Colon (tissue), 2 donors: ENCODE measurements around the gene BLOC1S4.

ENCODE experiments used
- FAIRE-seq: peaks from 2 replicates; lab custom pipeline; 2012; peaks lifted over from hg19 to GRCh38; lab: Jason Lieb, UNC
- donor health status: control.
- donor health status: control.

Gene BLOC1S4

DNA sequence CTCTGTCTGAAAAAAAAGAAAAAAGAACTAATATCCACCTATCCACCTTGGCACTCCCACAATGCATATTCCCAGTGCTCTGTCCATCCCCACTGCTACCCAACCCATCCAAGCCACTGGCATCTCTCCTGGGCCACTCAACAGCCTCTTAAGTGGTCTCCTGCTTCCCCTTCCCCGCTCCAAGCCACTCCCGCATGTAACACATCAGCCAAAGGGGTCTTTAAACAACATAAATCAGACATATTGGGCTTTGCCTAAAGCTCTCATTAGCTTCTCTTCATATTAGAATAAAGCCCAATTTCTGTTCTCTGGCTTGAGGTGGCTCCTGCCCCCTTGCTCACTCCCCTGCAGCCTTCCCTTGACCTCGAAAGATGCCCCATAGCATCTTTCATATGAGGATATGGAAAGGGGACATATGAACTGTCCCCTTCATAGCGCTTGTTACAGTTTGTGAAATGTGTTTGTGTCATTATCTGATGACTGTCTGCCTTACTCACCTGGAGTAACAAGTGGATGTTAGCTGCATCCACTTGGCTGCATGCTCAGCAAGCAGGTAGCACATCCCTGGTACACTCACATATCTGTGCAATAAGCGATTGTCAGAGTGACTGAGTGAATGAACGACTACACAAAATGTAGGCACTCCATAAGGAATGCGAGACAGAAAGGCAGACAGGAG, 3.1 kb downstream of the BLOC1S4 start:
- no peak for FAIRE-seq

DNA sequence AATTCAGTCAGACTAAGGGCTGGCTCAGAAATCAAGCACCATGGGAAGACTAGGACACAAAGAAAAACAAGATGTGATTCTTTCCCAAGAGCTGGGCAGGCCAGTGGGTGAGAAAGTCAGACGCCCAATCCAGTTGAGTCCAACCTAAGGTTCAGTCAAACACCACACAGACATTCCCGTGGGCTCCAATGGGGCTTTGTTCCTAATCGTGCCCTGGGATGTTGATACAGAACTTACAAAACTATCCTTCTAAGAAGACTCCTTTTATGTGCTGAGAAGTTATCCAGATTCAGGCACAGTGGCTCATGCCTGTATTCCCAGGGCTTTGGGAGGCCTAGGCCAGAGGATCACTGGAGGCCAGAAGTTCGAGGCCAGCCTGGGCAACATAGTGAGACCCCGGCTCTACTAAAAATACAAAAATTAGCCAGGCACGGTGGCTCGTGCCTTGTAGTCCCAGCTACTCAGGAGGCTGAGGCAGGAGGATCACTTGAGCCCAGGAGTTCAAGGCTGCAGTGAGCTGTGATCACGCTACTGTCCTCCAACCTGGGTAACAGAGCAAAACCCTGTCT, 3.7 kb downstream of the BLOC1S4 start:
- FAIRE-seq = no peak

DNA sequence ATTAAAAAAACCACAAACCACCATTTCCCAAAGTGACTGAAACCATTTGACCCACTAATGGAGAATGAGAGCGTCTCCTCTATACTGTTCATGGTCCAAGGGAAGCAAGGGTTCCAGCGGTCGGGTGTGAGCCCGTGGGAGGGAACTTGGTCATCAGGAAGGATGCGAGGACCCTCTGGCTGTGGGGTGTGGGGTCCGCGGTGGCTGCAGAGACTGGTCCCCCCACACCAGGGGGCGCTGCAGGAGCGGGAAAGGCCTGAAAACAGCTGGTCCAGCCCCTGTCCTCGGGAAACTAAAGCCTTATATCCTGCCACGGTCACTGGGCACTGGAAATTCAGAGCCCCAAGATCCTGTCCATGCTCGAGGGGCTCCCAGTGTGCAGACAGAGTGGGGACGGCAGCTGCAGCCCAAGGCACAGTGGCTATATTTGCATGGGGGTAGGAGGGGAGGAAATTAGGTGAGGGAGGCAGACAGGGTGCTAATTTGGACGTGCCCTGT, 4.3 kb downstream of the BLOC1S4 start:
- FAIRE-seq = no peak

DNA sequence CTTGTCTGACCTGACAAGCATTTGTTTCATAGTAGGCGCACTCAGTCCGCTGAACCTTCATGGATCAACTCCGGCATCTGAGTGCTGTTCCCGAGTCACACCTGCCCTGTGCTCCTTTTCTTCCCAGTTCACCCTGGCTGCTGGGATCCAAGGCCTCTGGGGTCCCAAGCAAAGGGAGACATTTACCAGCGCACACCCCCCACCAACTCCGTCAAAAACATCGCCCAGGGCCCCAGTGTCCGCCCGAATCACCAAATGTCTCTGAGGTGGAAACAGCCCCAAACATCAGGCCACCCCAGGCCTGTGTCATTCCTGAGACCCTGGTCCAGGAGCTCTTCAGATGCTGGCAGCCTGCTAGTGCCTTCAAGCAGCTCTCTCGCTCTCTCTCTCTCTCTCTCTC, 5.1 kb downstream of the BLOC1S4 start:
- no peak for FAIRE-seq

DNA sequence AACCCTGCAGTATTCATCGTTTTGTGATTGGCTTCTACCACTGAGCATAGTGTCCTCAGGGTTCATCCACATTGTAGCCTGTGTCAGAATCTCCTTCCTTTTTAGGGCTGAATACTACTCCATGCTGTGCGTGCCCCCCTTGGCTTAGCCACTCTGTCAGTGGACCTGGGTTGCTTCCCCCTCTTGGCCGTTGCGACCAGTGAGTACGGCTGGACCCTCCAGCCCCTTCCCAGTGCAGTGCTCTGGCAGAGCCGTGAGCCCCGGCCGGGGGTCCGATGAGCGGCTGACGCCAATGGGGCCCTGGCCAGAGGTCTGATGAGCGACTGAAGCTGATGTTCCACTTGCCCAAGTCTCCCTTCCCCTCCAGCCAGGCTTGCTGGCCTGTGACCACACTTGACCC, 6.9 kb downstream of the BLOC1S4 start:
- FAIRE-seq = no peak

DNA sequence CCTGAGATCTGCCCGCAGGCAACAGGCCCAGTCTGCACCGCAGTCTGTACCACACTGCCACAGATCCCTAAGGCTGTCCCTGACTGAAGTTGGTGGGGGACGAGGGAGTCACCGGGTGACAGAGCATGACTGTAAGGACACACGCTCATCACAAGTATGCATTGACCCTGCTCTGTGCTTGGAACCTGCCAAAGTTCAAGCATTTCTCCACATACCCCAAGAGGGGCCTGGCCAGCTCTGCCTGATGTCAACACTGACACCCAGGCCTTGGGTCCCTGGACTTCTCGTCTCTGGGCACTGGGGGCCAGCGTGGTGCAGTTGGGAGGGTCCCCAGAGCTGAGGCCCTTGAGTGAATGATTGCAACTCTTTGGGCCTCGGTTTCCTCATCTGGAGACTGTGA, 7.9 kb downstream of the BLOC1S4 start:
- FAIRE-seq = no peak

DNA sequence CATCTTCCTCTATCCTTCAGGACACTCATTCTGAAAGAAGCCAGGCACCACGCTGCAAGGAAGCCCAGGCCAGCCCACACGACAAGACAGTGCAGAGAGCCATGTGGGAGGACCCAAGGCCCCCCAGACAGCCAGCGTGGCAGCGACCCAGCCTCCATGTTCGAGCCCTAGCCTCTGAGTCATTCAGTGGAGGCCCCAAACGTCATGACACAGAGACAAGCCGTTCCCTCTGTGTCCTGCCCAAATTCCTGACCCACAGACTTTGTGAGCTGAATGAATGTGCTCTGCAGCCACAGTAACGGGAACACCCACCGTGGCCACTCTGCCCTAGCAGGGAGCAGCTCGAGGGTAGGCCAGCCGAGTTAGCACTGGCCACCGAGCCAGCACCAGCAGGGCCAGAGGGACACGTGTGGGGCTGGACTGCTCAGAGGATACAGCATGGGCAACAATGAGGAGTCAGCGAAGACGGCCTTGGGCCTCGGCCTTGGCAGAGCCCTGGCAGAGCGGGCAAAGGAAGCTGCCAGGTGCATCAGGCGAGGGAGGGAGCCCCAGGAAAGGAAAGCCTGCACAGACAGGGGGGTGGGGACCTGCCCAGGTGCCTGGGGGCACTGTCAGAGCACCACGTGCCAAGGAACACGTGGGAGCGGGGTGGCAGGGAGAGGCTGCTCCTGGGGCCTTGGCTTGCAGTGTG, 8.6 kb downstream of the BLOC1S4 start:
- no peak for FAIRE-seq

DNA sequence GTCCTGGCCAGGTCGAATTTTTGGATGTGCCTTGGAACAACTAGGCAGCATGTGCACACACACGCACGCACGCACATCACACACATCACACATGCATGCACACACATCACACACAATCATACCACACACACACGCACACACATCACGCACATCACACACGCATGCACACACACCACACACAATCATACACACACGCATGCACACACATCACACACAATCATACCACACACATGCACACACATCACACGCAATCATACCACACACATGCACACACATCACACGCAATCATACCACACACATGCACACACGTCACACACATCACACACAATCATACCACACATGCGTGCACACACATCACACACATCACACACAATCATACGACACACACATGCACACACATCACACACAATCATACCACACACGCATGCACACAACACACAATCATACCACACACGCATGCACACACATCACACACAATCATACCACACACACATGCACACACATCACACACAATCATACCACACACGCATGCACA, 9.5 kb downstream of the BLOC1S4 start:
- FAIRE-seq = peak; percentile 21

DNA sequence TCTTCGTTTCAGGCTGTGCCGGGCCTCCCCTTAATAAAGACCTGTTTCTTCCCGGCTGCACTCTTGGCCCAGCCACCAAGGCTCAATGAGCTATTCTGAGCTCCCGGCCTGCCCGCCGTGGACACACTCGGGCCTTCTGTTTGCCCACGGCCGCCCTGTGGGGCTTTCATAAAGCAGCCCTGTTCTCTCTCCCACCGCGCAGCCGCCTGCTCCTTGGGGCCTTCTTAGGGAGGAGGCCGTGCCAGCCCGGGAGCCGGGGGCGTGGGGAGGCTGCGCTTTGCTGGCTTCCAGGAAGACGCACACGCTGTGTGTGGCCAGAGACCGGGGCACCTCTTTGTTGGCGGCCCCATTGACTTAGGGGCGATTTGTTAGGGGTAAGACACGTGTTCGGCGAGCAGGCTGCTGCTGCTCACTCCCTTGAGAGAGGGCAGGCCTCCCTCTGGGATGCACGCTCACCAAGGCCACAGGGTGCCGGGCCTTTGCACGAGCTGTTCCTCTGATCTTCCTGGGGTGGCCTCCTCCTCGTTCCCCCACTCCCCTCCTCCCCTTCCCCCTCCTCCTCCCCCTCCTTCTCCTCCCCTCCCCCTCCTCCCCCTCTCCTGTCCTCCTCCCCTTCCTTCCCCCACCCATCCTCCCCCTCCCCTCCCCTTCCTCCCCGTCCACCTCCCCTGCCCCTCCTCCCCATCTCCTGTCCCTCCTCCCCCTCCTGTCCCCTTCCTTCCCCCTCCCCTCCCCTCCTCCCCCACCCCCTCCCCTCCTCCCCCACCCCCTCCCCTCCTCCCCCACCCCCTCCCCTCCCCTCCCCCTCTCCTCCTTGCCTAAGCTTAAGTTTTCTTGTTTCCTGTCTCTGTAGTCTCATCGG, 11.3 kb downstream of the BLOC1S4 start:
- FAIRE-seq = no peak

DNA sequence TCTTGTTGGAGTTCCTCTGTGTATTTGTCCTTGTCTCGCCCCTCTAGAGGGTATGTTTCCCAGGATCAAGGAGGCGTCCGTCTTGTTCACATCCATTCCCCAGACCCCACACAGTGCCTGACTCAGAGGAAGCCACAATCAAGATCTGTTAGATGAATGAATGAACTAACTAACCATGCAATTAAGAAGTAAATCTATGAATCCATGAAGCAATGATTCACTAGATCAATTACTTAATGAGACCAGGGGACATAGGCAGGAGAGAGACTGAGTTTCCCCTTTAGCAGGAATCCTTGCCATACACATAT, 11.9 kb downstream of the BLOC1S4 start:
- no peak for FAIRE-seq

DNA sequence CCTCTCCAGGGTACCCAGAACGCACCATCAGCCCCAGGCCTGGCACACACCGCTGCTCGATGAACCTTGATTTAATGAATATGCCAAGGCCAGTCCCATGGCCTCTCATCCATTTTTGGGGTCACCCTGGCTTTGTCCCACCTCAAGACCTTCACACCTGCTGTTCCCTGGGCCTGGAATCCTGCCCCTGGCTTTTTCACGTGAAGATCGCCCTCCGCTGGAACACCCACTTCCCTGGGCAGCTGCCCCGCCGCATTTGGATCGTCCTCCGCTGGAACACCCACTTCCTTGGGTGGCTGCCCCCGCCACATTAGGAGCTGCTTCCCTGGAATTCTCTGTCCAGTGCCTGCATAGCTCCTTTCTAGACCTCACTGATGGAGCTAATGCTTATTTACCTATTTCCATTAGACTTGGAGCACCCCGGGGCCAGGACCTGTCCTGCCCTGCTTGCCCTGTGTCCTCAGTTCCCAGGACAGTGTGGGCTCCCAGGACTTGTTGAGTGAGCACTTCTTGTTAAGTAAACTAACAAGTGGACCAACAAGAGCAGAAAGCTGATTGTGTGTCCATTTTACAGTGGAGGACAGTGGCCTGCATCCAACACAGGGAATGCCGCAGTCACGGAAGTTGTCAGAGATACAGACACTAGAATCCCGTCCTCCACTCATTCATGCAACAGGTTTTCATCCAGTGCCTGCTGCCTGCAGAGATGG, 12.5 kb downstream of the BLOC1S4 start:
- FAIRE-seq = no peak

DNA sequence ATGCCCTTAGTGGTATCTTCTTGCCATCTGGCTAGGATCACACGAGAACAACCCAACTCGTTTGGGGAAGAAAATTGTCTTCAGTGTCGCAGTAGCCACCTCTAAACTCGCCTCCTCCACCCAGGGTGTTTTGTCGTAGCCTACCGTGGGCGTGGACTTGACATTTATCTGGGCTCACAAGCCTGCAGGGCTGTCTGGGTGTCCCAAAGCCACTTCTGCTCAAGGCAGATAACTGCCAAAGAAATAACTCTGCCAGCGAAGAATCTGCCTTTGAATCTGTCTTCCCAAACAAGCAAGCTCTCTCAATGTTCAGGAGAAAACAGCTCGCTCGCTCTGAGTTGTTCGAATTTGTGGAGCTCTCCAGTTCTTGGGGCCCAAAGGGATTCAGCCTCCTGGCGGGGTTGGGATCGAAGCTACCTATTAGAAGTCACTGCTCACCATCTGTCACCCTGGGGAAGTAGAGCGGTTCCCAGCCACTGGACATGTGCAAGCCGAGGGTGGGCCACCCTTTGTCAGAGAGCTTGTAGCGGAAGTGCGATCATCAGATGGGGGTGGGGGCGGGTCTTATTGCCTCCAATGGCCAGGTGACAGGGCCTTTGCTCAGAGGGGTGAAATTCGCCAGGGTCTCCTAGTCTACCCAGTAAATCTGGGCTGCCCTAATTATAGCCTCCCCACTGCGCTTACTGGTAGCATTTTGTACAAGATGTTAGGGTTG, 14.8 kb downstream of the BLOC1S4 start:
- FAIRE-seq = no peak

DNA sequence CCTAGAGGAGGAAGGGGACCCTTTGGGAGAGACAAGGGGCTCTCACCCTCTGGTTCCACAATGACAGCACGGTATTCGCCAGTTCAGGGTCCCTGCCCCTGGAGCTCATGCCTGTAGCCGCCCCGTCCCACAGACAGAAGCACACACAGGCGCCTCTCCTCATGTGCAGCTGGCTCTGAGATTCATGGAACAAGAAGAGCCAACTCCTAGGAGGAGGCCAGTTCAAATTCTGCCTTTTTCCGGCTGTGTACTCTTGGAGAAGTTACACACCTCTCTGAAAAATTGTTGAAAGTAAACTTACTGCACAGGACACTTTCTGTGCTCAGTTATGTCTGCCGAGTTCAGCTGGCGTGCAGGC, 15.3 kb downstream of the BLOC1S4 start:
- no peak for FAIRE-seq

DNA sequence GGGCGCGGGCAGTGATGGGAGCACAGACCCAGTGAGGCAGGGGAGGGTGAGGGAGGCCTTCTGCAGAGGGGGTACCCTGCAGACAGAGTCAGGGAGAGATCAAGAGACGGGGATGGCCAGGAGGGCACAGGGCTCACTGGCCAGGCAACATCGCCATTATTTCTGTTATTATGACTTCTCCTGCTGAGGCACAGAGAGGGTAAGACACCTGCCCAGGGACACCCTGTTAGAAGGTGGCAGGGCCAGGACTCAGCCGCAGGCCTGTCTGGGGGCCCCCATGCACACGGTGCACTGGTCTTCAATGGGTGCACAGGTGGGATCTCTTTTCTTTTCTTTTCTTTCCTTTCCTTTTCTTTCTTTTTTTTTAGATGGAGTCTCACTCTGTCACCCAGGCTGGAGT, 15.8 kb downstream of the BLOC1S4 start:
- FAIRE-seq = no peak

DNA sequence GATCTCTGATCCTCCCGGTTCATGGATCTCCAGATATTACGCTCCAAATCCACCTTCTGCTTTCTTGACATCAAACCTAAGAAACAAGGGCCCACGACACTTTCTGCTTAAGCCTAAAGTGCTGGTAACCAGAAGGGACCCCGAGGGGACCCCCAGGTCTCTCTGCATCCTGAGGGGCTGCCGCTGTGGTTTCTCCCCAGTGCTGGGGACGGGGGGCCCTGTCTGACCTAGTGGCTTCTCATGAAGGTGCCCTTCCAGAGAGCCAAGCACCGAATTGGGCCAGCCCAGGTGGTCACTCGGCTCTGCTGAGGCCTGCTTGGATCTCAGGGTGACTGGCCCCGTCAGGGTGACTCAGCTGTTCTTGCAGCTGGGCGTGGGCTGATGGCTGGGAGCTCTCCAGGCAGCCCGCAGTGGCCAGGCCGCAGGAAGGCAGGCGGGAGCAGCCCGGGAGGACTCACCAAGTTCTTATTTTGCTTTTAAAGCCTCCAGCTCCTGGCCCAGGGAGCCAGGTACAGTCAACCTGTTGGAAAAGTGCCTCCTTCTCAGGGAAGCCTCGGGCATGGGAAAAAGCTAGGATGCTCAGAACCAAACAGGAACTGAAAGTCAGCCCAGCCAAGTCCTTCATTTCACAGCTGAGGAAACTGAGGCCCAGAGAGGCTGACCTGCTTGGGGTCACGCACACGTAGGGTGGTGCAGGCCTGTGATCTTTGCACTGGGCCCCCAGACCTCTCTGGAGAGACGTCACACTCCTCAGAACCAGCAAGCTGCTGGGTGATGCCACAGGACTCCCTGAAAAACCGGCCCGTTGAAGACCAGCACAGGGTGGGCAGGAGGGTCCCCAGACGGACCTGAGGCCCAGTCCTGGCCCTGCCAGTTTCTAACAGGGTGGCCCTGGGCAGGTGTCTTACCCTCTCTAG, 16.7 kb downstream of the BLOC1S4 start:
- FAIRE-seq = no peak

DNA sequence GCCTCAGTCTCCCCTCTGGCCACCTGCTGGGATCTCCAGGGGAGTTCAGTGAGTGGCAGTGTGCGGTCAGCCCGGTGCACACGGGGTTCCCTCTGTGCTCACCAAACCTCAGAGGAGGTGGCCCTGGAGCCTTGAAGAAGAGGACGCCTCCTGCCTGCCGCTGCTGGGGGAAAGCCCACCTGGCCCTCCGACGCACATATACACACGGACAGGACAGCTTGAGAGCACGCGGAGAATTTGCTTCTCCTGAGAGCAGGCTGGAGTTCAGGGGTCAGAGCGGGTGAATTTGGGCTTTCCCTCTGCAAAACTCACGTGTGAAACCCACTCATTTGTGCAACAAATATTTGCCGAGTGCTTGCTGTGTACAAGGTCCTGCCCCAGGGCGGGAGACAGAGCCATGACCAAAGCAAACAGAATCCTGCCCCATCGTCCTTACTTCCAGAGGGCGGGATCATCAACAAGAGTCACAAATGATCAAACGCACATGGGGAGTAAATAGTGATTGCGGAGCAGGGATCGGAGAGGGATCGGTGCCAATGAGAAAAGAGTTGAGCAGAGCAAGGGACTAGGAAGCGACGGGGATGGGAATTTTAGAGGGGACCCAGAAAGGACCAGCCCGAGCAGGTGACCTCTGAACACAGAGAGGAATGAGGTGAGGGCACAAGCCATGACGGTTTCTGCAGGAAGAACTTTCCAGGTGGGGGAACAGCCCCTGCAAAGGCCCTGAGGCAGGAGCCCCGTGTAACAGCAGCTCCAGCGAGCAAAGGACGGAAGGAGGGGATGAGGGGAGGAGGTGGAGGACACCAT, 17.6 kb downstream of the BLOC1S4 start:
- no peak for FAIRE-seq

DNA sequence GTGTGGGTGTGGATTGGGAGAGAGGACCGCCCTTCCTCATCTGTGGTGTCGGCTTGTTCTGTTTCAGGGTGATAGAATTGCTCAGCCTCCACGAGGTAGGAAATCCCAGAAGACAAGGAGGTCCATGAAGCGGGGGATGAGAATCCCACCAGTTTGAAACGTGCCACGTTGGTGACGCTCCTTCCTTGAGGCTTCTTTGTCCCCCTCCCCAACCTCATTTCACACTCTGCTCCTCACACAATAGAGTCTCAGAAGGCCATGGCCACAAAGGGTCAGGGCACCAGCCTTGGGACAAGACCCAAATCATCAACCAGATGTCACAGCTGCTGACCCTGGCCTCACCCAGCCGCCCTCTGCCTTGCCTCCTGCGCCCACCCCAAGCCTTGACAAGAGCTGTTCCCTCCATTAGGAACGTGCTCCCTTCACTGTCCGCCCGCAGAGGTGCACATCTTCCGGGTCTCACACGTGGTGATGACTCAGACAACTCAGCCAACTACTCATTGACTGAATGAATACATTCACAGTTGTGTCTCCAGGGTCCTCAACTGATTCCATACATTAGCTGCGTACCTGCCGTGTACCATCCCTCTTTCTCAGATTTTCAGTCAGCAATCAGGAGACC, 18.3 kb downstream of the BLOC1S4 start:
- FAIRE-seq = no peak

DNA sequence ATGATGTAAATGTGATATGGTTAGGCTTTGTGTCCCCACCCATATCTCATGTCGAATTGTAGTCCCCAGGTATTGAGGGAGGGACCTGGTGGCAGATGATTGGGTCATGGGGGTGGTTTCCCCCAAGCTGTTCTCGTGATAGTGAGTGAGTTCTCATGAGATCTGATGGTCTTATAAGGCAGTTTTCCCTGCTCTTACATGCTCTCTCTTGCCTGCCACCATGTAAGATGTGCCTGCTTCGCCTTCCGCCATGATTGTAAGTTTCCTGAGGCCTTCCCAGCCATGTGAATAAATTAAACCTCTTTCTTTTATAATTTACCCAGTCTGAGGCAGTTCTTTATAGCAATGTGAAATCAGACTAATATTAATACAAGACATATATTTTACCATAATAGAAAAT, 23.9 kb downstream of the BLOC1S4 start:
- FAIRE-seq = no peak

DNA sequence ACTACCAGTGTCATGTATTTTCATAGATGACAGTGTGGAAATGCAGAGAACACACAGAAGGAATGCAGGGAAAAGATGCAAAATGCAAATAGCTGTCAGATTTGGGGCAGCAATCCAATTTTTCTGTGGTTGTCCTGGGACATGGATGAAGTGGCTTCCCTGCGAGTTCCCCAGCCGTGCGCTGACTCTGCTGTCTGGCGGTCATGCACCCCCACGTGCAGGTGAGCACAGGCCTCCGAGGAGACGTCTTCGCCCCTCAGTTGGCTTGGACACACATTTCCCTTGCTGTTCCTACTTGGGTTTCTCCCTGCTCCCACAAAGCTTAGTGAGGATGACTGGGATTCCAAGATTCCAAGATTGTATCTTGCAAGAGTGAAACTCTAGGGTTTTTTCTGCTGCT, 24.4 kb downstream of the BLOC1S4 start:
- FAIRE-seq = no peak
